ENCODE results near the gene RARS1.

RARS1 gene
- total RNA-seq: 46.2 to 76.4 (median 65.2) reads per million in 4 donors

DNA sequence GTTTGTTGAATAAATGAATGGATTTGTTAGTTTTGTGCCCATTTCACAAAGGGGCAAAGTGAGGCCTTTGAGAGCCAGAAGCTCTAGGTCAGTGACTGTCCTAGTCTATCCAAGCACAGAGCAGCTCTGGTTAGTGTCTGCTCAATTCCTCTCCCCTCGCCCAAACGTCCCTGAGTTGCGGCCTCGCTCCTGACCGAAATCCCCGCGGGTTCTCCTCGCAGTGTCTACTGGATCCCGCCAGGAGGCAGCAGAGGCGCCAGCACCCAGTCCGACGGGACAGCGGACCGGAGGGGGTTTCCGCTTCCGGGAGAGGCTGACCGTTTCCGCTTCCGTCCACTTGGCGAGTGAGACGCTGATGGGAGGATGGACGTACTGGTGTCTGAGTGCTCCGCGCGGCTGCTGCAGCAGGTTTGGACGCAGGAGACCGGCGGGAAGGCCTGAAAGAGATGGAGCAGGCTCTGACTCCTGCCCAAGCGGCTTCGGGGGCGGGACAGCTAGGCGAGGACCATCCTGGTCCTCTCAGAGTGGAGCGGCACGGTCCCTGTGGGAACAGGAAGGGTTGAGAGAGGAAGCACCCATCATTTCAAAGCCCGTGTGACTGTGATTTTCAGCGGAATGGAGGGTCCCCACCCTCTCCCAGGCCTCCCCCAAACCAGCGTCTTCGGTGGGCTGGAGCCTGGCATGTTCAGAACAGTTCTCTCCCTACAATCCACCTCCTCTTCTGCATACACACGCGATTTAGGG, at the start of gene RARS1:
RARS1 (plus strand) TSS at position 336 of the 744 bp plus-strand sequence; CDS start at position 364, 28 bp downstream.
- peak; percentile 79 to 90 (median 83) for DNase-seq

DNA sequence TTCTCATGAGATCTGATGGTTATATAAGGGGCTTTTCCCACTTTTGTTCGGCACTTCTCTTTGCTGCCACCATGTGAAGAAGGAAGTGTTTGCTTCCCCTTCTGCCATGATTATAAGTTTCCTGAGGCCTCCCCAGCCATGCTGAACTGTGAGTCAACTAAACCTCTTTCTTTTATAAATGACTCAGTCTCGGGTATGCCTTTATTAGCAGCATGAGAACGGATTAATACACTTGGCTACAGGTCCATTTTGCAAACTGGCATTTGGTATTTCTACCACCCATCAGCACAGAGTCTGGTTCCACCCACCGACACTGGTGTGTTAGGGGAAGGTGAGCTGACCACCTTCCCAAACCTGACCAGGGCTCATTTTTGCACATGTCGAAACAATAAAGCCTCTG, 47.9 kb upstream of the RARS1 start:
- no peak for DNase-seq

DNA sequence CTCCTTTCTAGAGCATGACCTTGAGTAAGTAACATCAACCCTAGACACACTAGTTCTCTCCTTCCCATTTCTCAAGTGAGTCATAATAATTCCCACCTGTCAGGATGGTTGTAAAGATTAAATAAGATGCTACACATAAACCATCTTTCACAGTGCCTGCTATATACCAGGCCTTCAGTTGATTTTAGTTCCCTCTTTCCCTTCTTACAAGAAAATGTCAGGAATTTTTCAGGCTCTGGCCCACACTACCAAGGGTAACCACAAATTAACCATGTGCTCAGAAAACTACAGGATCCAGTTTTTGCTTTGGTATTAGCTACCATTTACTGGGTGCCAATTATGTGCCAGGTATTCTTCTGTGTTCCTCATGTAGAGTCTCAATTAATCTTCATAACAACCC, 42.7 kb upstream of the RARS1 start:
- DNase-seq: no peak

DNA sequence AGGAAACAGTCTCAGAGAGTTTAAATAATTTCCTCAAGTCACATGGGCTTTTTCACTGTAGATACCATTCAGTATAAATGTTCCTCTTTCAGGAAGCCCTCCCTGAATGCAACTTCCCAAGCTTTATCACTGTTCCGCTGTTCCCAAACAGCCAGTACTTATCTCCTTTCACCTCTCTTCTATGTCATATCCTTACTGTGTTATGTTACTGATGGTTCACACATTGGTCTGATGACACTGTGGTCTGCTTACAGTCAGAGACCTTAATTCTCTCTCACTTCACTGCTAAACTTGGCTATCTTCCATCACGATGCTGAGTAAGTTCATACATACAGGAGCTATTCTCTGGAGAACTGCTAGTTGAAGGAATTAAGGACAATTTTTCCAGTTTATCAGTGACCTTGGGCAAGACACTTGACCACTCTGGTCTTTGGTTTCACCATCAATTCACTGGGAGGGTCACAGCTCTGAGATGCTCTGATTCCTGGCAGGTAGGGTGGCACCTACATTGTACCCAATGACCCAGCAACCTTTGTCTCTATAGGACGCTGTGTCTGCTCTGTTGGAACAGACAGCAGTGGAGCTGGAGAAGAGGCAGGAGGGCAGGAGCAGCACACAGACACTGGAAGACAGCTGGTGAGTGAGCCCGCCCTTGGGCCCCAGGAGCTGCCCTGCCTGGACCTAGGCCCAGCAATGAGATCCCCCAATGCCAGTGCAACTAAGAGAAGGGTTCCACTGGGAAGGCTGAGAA, 42.1 kb upstream of the RARS1 start:
- no peak for DNase-seq

DNA sequence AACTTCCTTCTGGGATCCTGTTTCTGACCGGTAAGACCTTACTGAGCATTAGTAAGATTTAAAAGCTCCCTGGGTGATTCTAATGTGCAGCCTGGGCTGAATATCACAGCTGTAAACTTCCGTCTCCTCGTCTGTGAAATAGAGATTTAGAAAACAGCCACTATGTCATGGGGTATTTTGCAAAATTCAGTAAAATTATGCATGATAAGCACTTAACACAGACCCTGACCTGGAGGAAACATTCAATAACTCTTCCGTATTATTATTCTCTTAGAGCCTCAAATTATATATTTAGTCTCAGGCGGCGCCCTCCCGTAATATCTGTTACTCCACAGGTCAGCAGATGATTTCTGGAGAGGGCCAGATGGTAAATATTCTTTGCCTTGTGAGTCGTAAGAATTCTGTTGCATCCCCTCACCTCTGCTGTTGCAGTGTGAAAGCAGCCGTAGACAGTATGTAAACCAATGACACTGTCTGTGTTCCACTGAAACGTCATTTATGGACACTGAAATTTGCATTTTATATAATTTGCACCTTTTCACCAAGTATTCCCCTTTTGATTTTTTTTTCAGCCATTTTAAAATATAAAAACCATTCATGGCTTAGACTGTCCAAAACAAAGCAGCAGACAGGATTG, 39.2 kb upstream of the RARS1 start:
- DNase-seq: no peak

DNA sequence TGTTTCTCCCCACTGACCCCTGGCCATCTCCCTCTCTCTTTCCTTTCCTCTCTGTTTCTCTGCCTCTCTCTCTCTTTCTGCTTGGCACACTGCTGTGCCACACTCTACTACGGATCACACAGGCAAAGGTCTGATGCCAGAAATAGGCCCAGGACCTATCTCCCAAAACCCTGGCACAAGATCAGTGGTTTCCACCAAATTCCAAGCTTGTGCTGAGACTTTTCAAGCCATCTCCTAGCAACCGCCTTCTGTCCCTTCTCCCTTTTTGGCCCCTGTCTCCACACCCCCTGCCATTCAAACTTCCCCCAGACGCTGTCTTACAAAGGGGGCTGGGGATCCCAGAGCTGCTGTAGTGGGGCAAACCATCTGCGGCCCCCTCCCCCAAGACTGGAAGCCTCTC, 38.5 kb upstream of the RARS1 start:
- no peak for DNase-seq

DNA sequence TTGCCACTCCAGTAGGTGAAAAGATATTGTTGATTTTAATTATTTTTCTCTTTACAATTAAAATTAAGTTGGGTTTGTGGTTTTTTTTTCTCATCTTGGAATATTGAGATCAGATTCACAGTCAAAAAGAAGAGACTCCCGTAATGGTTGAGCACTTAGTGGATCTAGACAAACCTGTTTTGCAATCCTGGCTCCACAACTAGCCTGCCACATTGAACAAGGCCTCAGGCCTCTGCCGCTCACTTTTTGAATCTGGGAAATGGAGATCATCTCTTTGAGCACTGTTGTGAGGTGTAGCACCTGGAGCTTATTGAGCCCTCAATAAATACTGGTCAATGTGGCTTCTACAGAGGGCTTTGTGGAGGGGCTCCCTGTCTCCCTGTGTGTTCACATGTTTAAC, 37.1 kb upstream of the RARS1 start:
- DNase-seq: no peak

DNA sequence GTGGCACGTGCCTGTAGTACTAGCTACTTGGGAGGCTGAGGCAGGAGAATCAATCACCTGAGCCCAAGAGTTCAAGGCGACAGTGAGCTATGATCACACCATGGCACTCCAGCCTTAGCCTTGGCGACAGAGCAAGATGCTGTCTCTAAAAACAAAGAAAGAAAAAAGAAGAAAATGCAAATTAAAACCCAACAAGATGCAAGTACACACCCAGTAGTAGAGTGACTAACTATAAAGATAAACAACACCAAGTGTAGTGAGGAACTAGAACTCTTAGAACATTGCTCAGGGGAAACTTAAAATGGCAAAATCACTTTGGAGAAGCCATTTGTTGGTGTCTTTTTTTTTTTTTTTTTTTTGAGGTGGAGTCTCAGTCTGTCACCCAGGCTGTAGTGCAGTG, 34.7 kb upstream of the RARS1 start:
- no peak for DNase-seq

DNA sequence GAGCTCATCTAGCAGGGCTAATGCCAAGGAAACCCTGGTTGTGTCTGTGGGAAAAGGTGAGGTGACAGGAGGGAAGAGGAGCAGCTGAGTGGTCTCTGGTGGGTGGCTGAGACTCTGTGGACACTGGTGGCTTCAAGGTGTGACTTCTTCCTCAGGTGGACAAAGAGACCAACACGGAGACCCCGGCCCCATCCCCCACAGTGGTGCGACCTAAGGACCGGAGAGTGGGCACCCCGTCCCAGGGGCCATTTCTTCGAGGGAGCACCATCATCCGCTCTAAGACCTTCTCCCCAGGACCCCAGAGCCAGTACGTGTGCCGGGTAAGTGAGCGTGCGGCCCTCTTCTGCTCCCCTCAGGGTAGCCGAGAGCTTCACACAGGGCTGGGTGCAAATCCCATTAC, 31.1 kb upstream of the RARS1 start:
- DNase-seq: no peak

DNA sequence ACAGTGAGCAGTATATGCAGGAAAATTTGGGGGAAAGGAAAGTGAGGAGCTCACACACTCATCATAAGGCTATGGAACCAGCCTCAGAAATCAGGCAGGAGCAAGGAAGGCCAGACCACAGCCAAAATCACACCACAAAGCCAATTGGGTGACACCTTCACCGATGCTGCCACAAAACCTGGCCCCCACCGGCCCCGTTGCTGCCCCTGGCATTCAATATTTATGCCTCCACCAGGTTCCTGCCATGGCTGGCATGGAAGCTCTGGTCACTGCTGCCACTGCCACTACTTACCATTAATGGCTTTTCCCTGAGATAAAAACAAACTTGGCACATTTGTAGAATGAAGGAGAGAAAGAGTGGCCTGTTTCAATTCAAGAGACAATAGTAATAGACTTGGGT, 28.7 kb upstream of the RARS1 start:
- DNase-seq: no peak

DNA sequence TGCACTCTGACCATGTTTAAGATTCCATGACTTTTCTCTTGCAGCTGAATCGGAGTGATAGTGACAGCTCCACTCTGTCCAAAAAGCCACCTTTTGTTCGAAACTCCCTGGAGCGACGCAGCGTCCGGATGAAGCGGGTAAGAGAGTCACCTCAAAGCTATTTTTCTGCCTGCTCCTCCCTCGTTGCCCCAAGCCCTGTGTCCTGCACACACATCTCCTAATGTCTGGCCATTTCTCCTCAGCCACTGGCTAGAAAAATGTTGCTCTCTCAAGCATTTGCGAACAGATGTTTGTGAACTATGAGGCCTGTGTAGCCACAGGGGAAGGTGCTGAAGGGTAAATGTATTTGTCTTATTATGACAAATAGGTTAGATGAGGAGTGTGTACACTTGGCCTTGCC, 25.7 kb upstream of the RARS1 start:
- no peak for DNase-seq

DNA sequence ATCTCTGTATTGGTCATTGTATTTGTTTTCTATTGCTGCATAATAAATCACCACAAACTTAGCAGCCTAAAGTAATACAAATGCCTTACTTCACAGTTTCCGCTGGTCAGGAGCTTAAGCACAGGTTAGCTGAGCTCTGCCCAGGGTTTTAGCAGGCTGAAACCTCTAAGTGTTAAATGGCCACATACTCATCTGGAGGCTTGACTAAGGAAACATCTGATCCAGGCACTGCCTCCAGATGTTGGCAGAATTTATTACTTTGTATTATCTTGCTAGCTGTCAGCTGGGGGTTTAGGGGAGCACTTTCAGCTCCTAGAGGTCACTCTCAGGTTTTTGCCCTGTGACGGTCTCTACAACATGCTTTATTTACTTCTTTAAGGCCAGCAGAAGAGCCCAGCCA, 23.2 kb upstream of the RARS1 start:
- DNase-seq: no peak

DNA sequence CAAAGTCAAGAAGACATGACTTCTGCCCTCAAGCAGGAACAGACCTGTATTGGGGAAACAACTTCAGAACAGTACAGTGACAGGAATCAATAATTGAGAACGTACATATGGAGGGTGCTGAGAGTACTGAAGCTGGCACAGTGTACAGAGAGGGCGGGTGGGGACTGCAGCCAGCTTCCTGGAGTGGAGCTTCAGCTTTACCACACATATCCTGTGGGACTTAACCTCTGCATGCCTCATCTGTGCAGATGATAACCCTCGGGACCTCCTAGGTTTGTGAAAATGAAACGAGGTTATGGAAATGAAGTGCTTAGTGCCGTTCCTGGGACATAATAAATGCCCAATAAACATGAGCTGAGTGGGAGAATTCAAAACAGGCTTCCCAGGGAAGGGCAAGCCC, 22.1 kb upstream of the RARS1 start:
- no peak for DNase-seq

DNA sequence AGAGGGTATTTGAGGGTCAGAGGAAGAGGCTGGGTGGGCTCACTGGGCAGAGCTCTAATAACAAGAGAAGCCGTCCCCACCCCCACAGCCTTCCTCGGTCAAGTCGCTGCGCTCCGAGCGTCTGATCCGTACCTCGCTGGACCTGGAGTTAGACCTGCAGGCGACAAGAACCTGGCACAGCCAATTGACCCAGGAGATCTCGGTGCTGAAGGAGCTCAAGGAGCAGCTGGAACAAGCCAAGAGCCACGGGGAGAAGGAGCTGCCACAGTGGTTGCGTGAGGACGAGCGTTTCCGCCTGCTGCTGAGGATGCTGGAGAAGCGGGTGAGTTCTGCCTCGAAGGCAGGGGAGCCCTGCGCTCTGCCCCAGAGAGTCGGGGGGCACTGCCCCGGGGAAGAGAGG, 21.6 kb upstream of the RARS1 start:
- DNase-seq: no peak

DNA sequence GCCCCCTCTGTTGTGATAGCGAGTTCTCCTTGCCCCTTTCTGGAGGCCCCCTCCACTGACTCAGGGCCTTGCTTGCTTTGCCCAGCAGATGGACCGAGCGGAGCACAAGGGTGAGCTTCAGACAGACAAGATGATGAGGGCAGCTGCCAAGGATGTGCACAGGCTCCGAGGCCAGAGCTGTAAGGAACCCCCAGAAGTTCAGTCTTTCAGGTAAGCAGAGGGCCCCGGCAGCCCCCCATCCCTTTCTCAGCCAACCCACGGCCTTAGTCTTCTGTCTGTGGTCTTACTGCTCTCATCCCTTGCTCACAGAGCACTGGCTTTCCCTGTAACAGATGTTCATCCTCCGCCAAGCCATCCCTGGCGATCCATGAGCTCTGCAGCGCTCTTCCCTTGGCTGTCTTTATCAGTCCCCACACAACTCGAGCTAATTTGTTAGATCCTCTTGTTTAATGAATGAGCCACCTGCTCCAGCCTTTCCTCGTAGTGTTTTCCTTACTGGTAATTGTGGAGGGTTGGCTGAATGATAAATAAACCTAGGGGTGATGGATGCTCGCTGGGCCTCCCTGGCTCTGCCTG, 18.4 kb upstream of the RARS1 start:
- no peak for DNase-seq

DNA sequence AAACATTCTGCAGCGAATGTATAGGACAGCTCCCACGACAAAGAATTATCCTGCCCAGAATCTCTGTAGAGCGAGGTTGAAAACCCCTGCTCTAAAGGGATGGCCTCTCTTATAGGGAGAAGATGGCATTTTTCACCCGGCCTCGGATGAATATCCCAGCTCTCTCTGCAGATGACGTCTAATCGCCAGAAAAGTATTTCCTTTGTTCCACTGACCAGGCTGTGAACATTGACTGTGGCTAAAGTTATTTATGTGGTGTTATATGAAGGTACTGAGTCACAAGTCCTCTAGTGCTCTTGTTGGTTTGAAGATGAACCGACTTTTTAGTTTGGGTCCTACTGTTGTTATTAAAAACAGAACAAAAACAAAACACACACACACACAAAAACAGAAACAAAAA, 17.4 kb upstream of the RARS1 start:
- DNase-seq: no peak

DNA sequence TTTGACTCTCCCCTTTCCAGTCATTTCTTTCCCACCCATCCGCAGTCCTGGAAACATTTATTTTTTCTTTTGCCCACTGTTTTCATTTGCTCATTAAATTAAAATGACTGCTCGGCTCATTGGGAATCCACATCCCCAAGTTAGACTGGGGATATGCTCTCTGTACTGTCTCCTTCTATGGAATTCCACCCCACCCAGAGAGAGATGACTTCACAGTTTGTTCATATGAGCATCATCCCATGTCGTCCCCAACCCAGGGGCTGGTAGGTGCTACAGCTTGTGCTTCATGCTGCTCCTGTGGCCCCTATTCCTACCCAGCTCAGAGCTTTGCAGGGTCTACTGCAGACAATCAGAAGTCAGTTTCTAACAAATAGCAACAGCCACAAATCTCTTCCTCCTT, 16.5 kb upstream of the RARS1 start:
- DNase-seq: no peak

DNA sequence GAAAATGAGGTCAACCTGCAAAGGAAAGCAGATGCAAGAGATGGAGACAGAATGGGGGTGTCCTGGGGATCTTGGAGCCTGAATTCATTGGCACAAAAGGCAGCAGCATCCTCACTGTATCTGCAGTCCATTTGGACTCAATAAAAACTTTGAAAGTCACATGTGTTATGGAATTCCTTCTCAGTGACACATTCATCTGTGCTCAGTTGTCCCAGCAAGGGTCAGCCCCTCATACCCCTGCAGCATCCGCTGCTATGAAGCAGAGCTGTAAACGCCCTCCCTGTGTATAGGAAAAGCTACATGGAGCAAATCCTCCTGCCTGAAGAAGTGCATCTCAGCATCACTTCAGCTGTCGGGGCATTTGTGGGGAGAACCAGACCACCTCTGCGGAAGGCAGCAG, 14.5 kb upstream of the RARS1 start:
- DNase-seq: no peak

DNA sequence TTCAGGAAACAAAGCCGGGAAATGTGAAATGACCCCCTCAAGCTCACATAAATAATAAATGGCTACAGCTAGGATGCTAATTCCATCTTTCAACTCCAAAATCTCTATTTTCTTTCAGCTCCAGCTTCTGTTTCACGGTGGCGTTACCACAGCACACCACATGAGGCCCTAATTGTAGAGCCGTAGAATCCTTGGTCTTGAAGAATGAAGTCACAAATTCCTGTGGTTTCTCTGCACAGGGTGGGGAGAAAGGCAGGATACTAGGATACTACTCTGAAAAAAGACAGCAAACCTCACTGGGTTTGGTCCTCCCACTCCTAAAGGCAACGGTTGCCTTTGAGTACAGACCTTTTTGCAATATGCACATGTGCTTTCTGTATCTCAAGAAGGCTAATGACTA, 13.9 kb upstream of the RARS1 start:
- no peak for DNase-seq

DNA sequence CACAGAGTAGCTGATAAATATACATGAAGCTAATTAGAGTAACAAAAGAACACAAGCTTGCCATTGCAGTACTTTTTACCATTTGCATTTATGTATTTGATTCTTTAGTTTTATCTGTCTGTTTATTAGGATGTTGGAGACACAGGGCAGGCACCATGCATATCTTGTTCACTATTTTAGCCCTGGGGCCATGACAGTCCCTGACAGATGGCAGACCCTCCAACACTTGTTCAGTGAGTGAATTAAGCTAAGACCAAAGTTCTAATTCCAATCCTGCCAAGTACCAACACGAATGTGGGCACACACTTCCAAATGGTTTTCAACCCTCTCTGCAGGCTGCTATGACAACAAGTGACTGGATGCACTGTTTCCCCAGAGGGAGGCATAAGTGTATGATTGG, 12.0 kb upstream of the RARS1 start:
- no peak for DNase-seq

DNA sequence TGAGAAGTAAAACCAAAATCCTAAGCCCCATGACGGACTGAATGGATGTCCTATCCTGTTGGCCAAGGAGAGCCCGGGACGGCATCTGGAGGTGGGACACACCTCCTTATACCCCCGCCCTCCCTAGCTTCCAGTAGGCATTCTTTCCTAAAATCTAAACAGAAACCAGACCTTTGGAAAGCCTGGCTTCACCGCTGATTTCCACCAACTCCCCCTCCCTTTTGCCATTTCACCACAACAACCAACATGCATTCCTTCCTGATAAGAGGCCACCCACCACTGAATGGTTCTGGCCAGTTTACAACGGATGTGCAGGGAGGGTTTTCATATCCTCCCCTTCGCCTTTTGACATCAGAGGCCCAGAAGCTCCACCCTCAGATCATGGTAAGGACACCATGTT, 9.2 kb upstream of the RARS1 start:
- no peak for DNase-seq

DNA sequence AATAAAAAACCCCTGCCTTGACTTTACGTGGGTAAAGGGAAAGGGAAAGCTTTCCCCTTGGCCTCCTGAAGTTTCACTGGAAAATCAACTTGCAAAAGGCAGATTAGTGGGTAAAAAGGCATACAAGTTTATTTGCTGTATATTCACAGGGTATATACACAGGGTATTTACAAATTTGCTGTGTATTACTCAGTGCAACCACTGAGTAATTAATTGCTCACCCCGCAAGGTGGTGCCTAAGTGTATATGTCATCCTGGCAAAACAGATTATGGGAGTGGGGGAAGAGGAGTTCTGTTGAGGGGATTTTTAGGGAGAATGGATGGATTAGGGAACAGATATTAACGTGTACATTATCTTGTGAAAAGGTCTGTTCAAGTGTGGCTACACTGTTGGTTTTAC, 7.1 kb upstream of the RARS1 start:
- no peak for DNase-seq

DNA sequence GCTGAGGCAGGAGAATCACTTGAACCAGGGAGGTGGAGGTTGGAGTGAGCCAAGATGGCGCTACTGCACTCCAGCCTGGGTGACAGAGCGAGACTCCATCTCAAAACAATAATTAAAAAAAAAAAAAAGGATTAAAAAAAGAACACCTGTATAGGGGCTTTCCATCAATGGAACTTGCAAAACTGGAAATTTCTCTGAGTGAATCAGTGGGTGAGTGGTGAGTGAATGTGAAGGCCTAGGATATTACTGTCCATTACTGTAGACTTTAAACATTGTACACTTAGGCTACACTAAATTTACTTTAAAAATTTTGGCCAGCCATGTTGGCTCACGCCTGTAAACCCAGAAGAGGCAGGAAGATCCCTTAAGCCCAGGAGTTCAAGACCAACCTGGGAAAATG, 5.7 kb upstream of the RARS1 start:
- DNase-seq: no peak

DNA sequence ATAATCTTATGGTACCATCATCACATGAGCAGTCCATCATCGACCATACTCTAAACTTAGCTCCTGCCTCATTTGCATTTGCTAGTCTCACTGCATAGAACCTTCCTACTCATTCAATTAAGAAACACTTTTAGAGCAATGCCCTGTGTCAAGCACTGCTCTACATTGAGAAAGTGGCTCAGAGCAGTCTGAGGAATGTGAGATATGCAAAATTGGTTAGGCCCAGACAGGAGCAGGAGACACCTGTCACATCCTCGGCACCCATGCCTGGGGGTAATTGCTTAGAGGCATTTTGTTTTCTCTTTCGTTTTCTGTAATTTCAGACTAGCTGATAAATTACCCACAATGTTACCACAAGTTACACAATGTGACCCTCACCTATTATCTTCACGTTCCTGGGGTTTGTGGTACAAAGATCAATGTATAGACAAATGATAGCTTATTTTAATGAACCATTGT, 4.9 kb upstream of the RARS1 start:
- no peak for DNase-seq
